ENCODE data around the gene RABGAP1.

Gene RABGAP1

GRCh38 chr9:123063177-123063598 is 122.4 kb downstream of the RABGAP1 start:
- no peak overlapping the region for H3K4me3 ChIP-seq (ENCODE audit: control insufficient read depth, low read depth, low read length)
- DNase-seq (ENCODE audit: low read depth) = peak; percentile 23
- TF ChIP-seq CTCF (conservative IDR thresholded peaks at IDR 0.05; ENCODE audit: control insufficient read depth, insufficient read depth, low read depth, low read length) = no peak

GRCh38 chr9:123063896-123064295 is 123.1 kb downstream of the RABGAP1 start:
- no peak for DNase-seq (ENCODE audit: low read depth)
- no peak for TF ChIP-seq CTCF (conservative IDR thresholded peaks at IDR 0.05; ENCODE audit: control insufficient read depth, insufficient read depth, low read depth, low read length)
- H3K4me3 ChIP-seq (ENCODE audit: control insufficient read depth, low read depth, low read length) = no peak overlapping the region

DNA sequence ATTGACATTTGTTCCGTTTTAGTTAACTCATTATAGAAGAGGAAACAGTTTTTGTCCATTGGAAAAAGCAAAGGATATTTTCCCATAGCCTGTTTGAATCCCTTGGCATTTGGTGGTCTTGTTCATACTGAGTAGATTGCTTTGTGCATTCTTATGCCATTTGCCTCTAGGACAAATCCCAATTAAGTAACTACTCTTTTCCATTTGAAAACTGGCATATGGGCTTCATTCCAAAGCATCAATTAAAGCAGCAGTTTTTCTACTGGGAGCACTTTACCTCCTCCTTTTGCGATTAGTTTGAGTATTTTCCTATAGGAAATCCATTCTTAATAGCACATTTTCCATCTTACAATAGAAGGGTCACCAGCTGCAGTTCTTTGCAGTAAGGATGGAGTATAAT is 123.9 kb downstream of the RABGAP1 start:
- H3K4me3 ChIP-seq (ENCODE audit: control insufficient read depth, low read depth, low read length) = no peak overlapping the region
- TF ChIP-seq CTCF (conservative IDR thresholded peaks at IDR 0.05; ENCODE audit: control insufficient read depth, insufficient read depth, low read depth, low read length) = no peak
- no peak for DNase-seq (ENCODE audit: low read depth)

- DNase-seq (ENCODE audit: low read depth) = no peak
- no peak for TF ChIP-seq CTCF (conservative IDR thresholded peaks at IDR 0.05; ENCODE audit: control insufficient read depth, insufficient read depth, low read depth, low read length)
- H3K4me3 ChIP-seq (ENCODE audit: control insufficient read depth, low read depth, low read length) = no peak overlapping the region
Observed at GRCh38 chr9:123065196-123065595, 124.4 kb downstream of the RABGAP1 start.

DNA sequence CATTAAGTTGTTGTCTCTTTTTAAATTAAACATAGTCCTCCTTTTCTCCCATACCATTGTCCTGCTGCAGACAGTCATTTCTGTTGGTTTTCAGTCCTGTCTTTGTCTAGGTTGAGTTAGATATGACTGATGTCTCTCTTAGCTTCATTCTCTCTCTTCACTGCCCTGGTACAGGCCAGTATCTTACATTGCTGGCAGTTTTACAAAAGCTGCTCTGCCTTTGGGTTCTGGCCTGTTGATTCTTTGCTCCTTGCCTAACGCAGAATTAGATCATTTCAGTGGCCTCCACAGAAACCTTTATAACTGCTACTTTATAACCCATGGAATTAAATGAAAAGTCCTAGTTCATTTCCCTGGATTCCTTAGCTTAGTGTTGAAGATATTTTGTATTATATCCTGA is 126.3 kb downstream of the RABGAP1 start:
- no peak overlapping the region for H3K4me3 ChIP-seq (ENCODE audit: control insufficient read depth, low read depth, low read length)
- TF ChIP-seq CTCF (conservative IDR thresholded peaks at IDR 0.05; ENCODE audit: control insufficient read depth, insufficient read depth, low read depth, low read length) = no peak
- no peak for DNase-seq (ENCODE audit: low read depth)

DNA sequence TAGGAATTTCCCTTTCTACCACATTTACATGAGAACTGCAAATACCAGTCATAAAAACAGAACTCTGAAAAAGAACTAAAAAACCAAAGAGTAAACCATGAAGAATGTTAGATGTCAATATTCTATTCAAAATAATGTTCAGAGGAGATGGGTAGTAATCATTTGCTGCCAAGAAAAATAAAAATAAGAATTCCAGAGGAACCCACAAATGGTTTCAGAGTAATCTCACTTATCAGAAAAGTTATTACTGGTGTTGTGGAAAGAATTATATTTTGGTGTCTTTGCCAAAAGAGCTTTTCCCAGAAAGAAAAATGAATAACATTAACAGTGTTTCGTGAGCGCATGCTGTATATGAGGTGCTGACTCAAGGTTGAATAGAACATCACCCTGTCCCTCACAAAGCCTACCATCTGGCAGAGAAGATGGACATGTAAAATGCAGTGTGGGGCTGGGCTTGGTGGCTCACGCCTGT is 128.2 kb downstream of the RABGAP1 start:
- TF ChIP-seq CTCF (conservative IDR thresholded peaks at IDR 0.05; ENCODE audit: control insufficient read depth, insufficient read depth, low read depth, low read length) = no peak
- H3K4me3 ChIP-seq (ENCODE audit: control insufficient read depth, low read depth, low read length) = no peak overlapping the region
- peak; percentile 92 for DNase-seq (ENCODE audit: low read depth)

GRCh38 chr9:123070198-123070597 is 129.4 kb downstream of the RABGAP1 start:
- H3K4me3 ChIP-seq (ENCODE audit: control insufficient read depth, low read depth, low read length) = no peak overlapping the region
- no peak for TF ChIP-seq CTCF (conservative IDR thresholded peaks at IDR 0.05; ENCODE audit: control insufficient read depth, insufficient read depth, low read depth, low read length)
- peak; percentile 9 for DNase-seq (ENCODE audit: low read depth)
